ENCODE measurements around the gene MYO16. TPM values are rescaled to one million over a fixed set of nuclear protein-coding genes. Genes with fewer than 3 reads are reported as not detected.

The MYO16 gene
- total RNA-seq, 1 donor from 2014 or later = 2.3 TPM

- no peak overlapping the region for H3K4me3 Mint-ChIP-seq (ENCODE audit: low read depth)
Measured at GRCh38 chr13:108597943-108598342, 31.5 kb upstream of the MYO16 start.

GRCh38 chr13:108606424-108606823, 23.0 kb upstream of the MYO16 start:
- H3K9me3 Mint-ChIP-seq (ENCODE audit: low read depth) = peaks cover 26% of the 10 kb centered on the region
- TF ChIP-seq CTCF (IDR thresholded peaks at IDR 0.05; ENCODE audit: unreplicated experiment) = no peak
- no peak overlapping the region for H3K4me3 Mint-ChIP-seq (ENCODE audit: low read depth)
- no peak overlapping the region for H3K27ac Mint-ChIP-seq
- no peak for DNase-seq (ENCODE audit: low spot score, unreplicated experiment)
- no peaks in the 10 kb centered on the region for H3K27me3 Mint-ChIP-seq
- peaks cover 10% of the 10 kb centered on the region for H3K36me3 Mint-ChIP-seq (ENCODE audit: insufficient read depth)
- peaks cover 3% of the 10 kb centered on the region for H3K4me1 Mint-ChIP-seq (ENCODE audit: low read depth)

More at GRCh38 chr13:108597943-108598342, 31.5 kb upstream of the MYO16 start:
- Mint-ChIP-seq H3K36me3 (ENCODE audit: insufficient read depth) (peaks cover 3% of the 10 kb centered on the region), H3K4me1 (ENCODE audit: low read depth) (peaks cover 10% of the 10 kb centered on the region), H3K27ac (no peak overlapping the region), H3K9me3 (ENCODE audit: low read depth) (peaks cover 8% of the 10 kb centered on the region), H3K27me3 (peaks cover 23% of the 10 kb centered on the region)
- TF ChIP-seq CTCF (IDR thresholded peaks at IDR 0.05; ENCODE audit: unreplicated experiment) = no peak
- DNase-seq (ENCODE audit: low spot score, unreplicated experiment) = no peak

- peak; percentile 45 for TF ChIP-seq CTCF (IDR thresholded peaks at IDR 0.05; ENCODE audit: unreplicated experiment)
- Mint-ChIP-seq H3K4me1 (ENCODE audit: low read depth) (peaks cover 12% of the 10 kb centered on the region), H3K27ac (no peak overlapping the region), H3K4me3 (ENCODE audit: low read depth) (no peak overlapping the region), H3K9me3 (ENCODE audit: low read depth) (peaks cover 22% of the 10 kb centered on the region), H3K36me3 (ENCODE audit: insufficient read depth) (peaks cover 9% of the 10 kb centered on the region), H3K27me3 (no peaks in the 10 kb centered on the region)
- DNase-seq (ENCODE audit: low spot score, unreplicated experiment) = no peak
Measured at GRCh38 chr13:108609353-108609752, 20.1 kb upstream of the MYO16 start.

- no peak for TF ChIP-seq CTCF (IDR thresholded peaks at IDR 0.05; ENCODE audit: unreplicated experiment)
- peaks cover 7% of the 10 kb centered on the region for H3K36me3 Mint-ChIP-seq (ENCODE audit: insufficient read depth)
- H3K4me1 Mint-ChIP-seq (ENCODE audit: low read depth) = peaks cover 12% of the 10 kb centered on the region
- peaks cover 18% of the 10 kb centered on the region for H3K9me3 Mint-ChIP-seq (ENCODE audit: low read depth)
- H3K27ac Mint-ChIP-seq = no peak overlapping the region
- no peak for DNase-seq (ENCODE audit: low spot score, unreplicated experiment)
- H3K4me3 Mint-ChIP-seq (ENCODE audit: low read depth) = no peak overlapping the region
- no peaks in the 10 kb centered on the region for H3K27me3 Mint-ChIP-seq
Measured at GRCh38 chr13:108610507-108610906, 18.9 kb upstream of the MYO16 start.

- no peak overlapping the region for H3K4me3 Mint-ChIP-seq (ENCODE audit: low read depth)
- no peaks in the 10 kb centered on the region for H3K9me3 Mint-ChIP-seq (ENCODE audit: low read depth)
- no peak overlapping the region for H3K27ac Mint-ChIP-seq
- TF ChIP-seq CTCF (IDR thresholded peaks at IDR 0.05; ENCODE audit: unreplicated experiment) = no peak
- no peaks in the 10 kb centered on the region for H3K36me3 Mint-ChIP-seq (ENCODE audit: insufficient read depth)
- DNase-seq (ENCODE audit: low spot score, unreplicated experiment) = no peak
- peaks cover 12% of the 10 kb centered on the region for H3K4me1 Mint-ChIP-seq (ENCODE audit: low read depth)
- H3K27me3 Mint-ChIP-seq = no peaks in the 10 kb centered on the region
Measured at GRCh38 chr13:108615241-108615640, 14.2 kb upstream of the MYO16 start.

Data from progenitor cell of endocrine pancreas (in vitro differentiated cells).